HG03135 (cell line): ENCODE measurements around the gene FOXO1.

ENCODE experiments used
- ATAC-seq: cut with Tn5 transposase; IDR thresholded peaks from one replicate; pipeline ENCODE4 v1.9.1; 2021; ENCODE audit warnings: mild to moderate bottlenecking, moderate library complexity; ENCODE audit not compliant: unreplicated experiment

FOXO1 gene

GRCh38 chr13:40611004-40611403 is 55.4 kb downstream of the FOXO1 start:
- no peak for ATAC-seq

DNA sequence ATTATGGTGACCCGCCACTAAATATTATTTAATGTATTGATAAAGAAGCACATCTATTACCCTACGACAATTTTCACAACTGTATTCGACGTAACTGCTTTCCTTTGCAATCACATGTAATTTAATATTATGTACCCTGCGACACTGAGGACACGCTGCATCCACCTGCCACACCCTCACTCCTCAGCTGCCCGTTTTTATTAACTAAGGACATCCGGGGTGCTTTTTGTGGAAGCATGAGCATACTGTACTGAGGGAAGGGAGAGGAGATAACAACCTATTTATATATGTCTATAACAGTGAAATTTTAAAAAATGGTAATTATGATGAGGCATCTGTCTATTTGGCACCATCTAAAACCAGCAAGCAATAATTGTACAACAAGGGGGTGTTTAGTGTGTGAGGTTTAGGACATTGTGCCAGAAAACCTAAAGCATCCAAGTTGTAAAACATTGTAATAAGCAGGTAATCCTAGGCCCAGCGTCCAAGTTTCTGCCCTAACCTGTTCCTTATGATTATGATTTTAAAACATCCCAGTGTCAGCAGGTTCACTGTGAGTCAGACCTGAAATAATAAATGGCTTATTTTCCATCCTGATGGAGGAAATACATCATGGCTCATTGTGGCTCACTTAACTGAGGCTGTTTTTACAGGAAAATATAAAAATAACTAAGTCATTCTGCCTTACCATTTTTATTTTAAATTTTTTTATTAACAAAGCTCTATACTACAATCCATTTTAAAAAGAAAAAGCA is 56.3 kb downstream of the FOXO1 start:
- ATAC-seq, result no peak

GRCh38 chr13:40608308-40608707 is 58.1 kb downstream of the FOXO1 start:
- ATAC-seq, result no peak

- no peak for ATAC-seq
Observed at GRCh38 chr13:40605573-40605972, 60.9 kb downstream of the FOXO1 start.

- ATAC-seq, result no peak
Observed at GRCh38 chr13:40604135-40604534, 62.3 kb downstream of the FOXO1 start.

DNA sequence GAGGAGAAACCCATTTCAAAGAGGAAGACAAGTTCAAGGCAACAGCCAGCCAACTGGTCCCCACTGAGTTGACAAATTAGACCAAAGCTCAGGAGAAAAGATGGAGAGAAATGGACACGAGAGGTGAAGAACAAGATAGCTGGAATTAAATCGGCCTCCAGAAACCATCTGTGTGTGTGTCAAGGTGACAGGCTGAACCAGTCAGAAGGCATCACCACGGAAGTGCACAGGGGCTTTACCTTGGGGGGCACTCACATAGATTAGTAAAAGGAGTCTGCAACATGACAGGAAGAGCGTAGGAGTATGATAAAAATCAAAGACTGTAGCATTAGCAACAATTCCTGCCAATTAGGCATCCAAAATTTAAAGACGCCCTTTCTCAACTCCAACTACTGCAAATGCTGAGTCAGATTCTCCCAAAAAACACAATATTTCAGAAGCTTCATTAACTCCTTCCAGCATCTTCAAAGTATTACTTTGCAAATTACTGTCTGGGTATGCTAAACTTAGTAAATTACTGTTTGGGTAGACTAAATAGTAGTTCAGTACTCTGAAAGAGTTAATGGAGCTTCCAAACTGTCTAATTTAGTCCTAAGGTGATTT is 66.2 kb downstream of the FOXO1 start:
- ATAC-seq, result no peak

- no peak for ATAC-seq
Observed at GRCh38 chr13:40599747-40600146, 66.7 kb downstream of the FOXO1 start.

GRCh38 chr13:40599124-40599523 is 67.3 kb downstream of the FOXO1 start:
- ATAC-seq, result no peak

- ATAC-seq, result no peak
Observed at GRCh38 chr13:40598569-40598968, 67.9 kb downstream of the FOXO1 start.

DNA sequence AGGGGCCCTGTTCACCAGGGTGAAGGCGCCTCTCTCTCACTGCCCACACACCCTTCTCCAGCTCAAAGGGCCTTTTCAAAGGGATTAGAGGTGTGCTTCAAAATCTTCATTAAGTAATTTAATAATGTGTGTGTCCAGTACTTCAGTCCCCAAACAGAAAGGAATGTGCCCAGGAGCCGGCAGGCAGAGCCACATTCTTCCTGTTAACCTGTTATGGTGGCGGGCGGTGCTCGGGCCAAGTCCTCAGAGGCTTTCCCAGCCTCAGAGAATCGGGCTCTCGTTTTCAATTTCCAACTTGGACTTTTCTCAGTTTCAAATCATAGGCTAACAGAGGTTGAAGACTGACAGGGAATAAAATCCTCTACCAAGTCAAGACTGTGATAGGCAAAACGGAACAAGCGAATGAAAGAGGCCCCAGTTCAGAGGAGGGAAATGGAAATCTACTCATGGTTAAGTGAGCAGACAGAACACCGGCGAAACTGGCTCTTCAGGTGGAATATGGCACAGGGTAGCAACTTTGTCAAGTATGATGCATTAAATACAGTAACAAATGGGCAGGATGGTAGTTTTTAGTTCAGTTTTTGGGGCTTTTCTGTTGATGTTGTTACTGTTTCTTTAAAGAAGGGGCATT is 68.6 kb downstream of the FOXO1 start:
- no peak for ATAC-seq

DNA sequence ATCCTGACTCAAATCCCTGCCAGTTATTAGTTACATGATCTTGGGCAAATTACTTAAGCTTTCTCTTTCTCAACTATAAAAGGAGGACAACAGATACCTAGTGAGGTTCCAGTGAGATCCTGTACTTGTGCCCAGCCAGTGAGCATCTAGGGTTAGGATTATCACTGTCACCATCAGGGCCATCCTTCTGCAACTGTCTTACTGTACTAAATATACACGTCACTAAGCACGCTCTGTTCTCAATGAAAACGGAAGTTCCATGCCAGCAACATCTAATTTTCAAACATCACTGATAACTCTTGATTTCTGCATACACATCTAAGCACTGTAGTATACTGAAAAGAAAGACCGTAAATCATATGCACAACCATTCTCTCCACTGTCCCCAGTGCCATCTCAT is 70.0 kb downstream of the FOXO1 start:
- ATAC-seq, result no peak

GRCh38 chr13:40595693-40596092 is 70.7 kb downstream of the FOXO1 start:
- no peak for ATAC-seq

DNA sequence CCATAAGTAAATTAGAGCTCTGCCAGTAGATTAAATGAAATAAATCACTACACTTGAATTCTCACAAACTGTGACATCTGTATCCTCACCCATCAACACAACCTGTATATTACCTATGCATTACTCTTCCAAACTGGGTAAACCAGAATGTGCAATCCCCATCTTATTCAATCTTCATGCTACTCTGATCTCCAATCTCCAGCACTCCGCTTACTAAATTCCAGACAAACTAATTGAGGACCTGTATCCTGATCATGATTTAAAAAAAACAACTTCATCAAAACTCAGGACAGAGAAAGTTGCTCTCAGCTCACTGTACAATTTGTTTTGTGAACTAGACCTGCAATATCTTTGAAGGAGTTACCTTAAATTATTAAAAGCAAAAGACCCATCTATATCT is 74.4 kb downstream of the FOXO1 start:
- no peak for ATAC-seq

DNA sequence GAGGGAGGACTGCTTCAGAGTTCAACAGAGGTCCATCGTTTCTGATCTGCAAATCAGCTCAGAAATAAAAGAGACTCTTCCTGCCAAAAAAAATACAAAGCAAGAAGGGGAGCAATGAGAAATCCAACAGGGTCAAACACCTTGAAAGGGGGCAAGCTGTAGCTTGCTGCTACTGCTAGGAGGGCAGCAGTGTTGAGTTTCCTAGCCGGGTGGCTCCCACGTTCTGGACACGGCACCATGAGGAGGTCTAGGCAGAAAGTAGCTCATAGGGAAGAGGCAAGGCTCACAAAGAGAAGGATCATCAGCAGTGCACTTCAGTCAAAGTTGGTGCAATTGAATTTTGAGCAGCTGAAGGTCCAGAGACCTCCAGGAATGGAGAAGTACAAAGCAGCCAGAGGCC is 75.3 kb downstream of the FOXO1 start:
- ATAC-seq, result no peak

DNA sequence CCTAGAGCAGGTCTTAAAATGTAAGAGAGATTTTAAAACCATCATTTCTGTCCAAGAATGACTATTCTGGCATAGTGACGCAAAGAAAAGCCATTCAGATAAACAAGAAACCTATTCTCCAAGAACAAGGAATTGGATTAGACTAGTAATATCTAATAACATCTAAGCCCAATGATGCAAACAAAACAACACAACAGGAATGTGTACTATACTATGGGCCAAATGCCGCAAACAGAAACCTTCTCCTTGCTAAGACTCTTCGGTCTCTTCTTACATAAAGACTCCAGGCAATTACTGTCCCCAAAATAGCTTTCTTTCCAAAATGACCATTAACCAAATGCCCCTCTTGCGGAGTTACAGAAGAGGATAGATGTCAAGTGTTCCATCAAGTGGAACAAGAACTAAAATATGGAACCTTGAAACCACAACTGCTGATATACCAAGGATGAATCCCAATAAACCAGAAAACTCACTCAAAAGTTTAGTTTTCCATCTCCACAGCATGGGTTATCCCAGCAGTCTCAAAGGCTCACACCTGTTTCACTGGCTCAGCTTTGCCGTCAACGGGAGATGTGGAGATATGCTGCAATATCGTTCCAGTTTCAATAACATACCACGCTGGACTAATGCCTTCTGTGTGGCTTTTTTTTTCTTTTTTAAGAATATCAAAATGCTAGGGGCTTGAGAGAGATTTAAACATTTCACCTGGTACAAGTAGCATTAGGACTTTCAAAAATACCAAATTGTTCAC is 76.2 kb downstream of the FOXO1 start:
- ATAC-seq, result no peak

DNA sequence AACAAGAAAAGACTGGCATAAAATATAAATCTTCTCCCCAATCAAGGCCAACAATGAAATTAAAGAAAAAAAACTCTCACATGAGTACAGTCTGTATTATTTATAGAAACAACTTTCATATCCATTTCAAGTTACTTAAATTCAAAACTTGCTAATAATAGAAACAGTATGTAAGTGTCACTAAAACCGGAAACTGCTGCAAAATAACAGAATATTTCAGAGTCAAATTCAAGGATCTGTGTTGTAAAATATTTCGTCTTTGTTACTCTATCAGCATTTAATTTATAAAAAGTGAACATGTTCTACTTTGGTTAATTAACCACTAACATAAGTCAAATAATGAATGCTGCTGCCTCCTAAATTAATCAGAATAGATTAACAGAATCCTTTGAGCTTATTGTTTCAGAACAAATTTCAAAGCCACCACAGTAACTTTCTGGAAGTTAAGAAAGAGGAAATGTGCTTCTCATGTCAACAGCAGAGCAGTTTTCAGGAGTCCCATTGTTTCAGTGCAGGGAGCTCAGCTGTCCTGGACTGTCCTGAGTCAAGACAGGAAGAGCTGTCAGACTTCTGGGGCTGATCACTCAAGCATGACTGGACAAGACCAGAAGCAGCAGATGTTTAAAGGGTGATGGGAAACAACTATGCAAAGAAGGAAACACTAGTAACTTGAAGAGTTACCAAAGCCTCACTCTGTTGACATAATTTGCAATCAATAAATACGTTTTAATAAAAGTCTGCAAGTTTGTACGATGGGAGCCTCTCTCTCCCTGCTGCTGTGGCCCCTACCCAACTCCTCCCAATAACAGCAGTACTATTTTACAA is 76.9 kb downstream of the FOXO1 start:
- peak; percentile 86 for ATAC-seq

GRCh38 chr13:40588101-40588500 is 78.3 kb downstream of the FOXO1 start:
- no peak for ATAC-seq

DNA sequence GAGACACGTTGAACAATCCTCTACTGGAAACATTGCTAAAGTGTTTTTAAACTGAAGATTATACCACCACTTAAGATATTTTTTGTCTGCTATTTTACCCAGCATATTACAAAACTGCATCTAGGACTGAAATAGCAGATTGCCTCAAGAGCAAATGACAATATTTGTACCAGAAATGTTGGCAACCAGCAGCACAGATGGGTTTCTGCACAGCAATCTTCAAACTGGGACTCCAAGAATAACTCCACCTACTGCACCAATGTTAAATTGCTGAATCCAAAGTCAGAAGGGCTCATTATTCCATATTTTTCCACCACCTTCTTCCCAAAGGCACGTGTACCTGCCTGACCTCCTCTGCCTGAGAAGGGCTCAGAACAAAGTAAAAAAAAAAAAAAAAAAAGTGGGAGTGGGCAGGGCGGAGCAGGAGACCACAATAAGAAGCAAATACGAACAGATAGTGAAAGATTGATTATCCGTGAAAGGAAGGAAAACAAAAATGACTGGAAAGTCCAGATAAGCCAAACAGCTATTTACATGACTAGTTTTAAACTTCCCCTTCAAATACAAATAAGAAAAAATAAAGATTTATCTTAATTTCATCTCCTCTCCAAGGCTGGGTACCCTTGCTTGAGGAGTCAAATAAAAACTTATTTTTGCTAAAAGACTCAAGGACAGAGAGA is 79.4 kb downstream of the FOXO1 start:
- no peak for ATAC-seq

- no peak for ATAC-seq
Observed at GRCh38 chr13:40585911-40586471, 80.5 kb downstream of the FOXO1 start.

DNA sequence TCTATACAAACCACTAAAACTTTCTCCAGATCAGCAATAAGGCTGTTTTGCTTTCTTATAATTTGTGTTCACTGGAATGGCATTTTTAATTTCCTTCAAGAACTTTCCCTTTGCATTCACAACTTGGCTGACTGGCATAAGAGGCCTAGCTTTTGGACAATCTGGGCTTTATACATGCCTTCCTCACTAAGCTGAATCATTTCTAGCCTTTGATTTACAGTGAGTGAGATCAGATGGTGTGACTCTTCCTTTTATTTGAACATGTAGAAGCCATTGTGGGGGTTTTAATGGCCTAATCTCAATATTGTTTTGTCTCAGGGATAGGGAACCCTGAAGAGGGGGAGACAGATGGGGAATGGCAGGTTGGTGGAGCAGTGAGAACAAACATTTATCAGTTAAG is 82.7 kb downstream of the FOXO1 start:
- no peak for ATAC-seq
